Stimulated activated CD8-positive, alpha-beta memory T cell treated with anti-CD3 and anti-CD28 coated beads, Interleukin-7, amount 100 ng/mL, for 48 hours (primary cell): Measurements from ENCODE around the gene DAD1.
"Not testable (repeated sequence)": the region's sequence is repeated elsewhere in the genome, so short reads cannot be mapped to it uniquely, and the experiment has no call there.

Experiments used
- DNase-seq, 2 donors: peaks; one replicate each; pipeline ENCODE4 v3.0.0-alpha.2; 2020; ENCODE audit warnings: low read depth in 1 of 2; ENCODE audit errors: extremely low read depth in 1 of 2

The DAD1 gene

GRCh38 chr14:22599349-22599748 is 10.3 kb upstream of the DAD1 start:
- DNase-seq: no peak

- peak in 1 of 2 donors; percentile 32 for DNase-seq
These were observed 9.8 kb upstream of the DAD1 start for GRCh38 chr14:22598896-22599244.

GRCh38 chr14:22598099-22598895 is 9.3 kb upstream of the DAD1 start, which contains the start of gene ABHD4:
ABHD4 (plus strand) TSS chr14:22598300; CDS start chr14:22598307, 7 bp downstream.
- peak; percentile 34 to 39 for DNase-seq

- DNase-seq: no peak
These were observed 8.7 kb upstream of the DAD1 start for GRCh38 chr14:22597771-22598098.

- DNase-seq: no peak
These were observed 8.2 kb upstream of the DAD1 start for GRCh38 chr14:22597265-22597664.

GRCh38 chr14:22596354-22596879 is 7.4 kb upstream of the DAD1 start:
- no peak for DNase-seq

- no peak for DNase-seq
These were observed 5.2 kb upstream of the DAD1 start for GRCh38 chr14:22594156-22594716.

GRCh38 chr14:22593601-22594000 is 4.6 kb upstream of the DAD1 start:
- DNase-seq: no peak

- DNase-seq: no peak
These were observed 4.2 kb upstream of the DAD1 start for GRCh38 chr14:22593189-22593588.

GRCh38 chr14:22588526-22589095 is 413 bp downstream of the DAD1 start:
- no peak for DNase-seq

- DNase-seq: not testable (repeated sequence)
These were observed 1.2 kb downstream of the DAD1 start for GRCh38 chr14:22587677-22588422.

GRCh38 chr14:22587247-22587646 is 1.8 kb downstream of the DAD1 start:
- no peak for DNase-seq

- no peak for DNase-seq
These were observed 5.0 kb downstream of the DAD1 start for GRCh38 chr14:22583994-22584393.

GRCh38 chr14:22580625-22581024 is 8.4 kb downstream of the DAD1 start:
- no peak for DNase-seq

GRCh38 chr14:22579881-22580280 is 9.1 kb downstream of the DAD1 start:
- DNase-seq: no peak

GRCh38 chr14:22579236-22579635 is 9.8 kb downstream of the DAD1 start:
- DNase-seq: no peak

GRCh38 chr14:22577334-22577908 is 11.6 kb downstream of the DAD1 start:
- no peak for DNase-seq

- DNase-seq: no peak
These were observed 15.2 kb downstream of the DAD1 start for GRCh38 chr14:22573804-22574203.

- no peak for DNase-seq
These were observed 16.4 kb downstream of the DAD1 start for GRCh38 chr14:22572562-22573058.

GRCh38 chr14:22570132-22570949 is 18.7 kb downstream of the DAD1 start:
- peak in 1 of 2 donors; percentile 82 for DNase-seq
